T-helper 17 cell (primary cell): Measurements from ENCODE around the gene NSUN6. TPM values are rescaled to one million over a fixed set of nuclear protein-coding genes. Genes with fewer than 3 reads are reported as not detected.
"Not testable (repeated sequence)": the region's sequence is repeated elsewhere in the genome, so short reads cannot be mapped to it uniquely, and the experiment has no call there.

Experiments used
- ATAC-seq: fragments of 150-1000 bp; cut with Tn5 transposase; 2 replicates; pipeline ENCODE4 v1.10.0; 2021; ENCODE audit warnings: mild to moderate bottlenecking, moderate library complexity
- DNase-seq, 3 donors: peaks; one replicate each; pipeline versions ENCODE4 v3.0.0 to v3.0.0-alpha.2; 2020 to 2021
- H3K9me3 ChIP-seq: one replicate; pipeline ENCODE4 v1.7.0; 2013; ENCODE audit warnings: low read length, mild to moderate bottlenecking; ENCODE audit not compliant: control insufficient read depth, poor library complexity, severe bottlenecking
- H3K27ac Mint-ChIP-seq: one replicate; pipeline ENCODE4 v1.8.0; 2022; ENCODE audit warnings: mild to moderate bottlenecking, moderate library complexity, mixed read lengths
- H3K27me3 Mint-ChIP-seq: one replicate; pipeline ENCODE4 v1.8.0; 2022; ENCODE audit warnings: mixed read lengths
- H3K36me3 Mint-ChIP-seq: one replicate; pipeline ENCODE4 v1.8.0; 2022; ENCODE audit warnings: low read depth, mixed read lengths
- H3K4me1 Mint-ChIP-seq: one replicate; pipeline ENCODE4 v1.8.0; 2022; ENCODE audit warnings: mild to moderate bottlenecking, mixed read lengths
- H3K4me3 Mint-ChIP-seq: one replicate; pipeline ENCODE4 v1.8.0; 2022; ENCODE audit warnings: mild to moderate bottlenecking, moderate library complexity, mixed read lengths
- total RNA-seq, 4 donors: library from RNA in 2 of 4; stranded (reverse) in 2 of 4; gene quantifications; one replicate each; pipeline ENCODE4 v1.2.3 and lab custom pipeline; 2022 to 2026

Gene NSUN6
- total RNA-seq, 2 donors from 2014 or later: 22.2 to 36.9 TPM

GRCh38 chr10:18577823-18578685 is 73.3 kb downstream of the NSUN6 start:
- H3K9me3 ChIP-seq: peaks cover 5% of the 10 kb centered on the region
- ATAC-seq: no peak
- Mint-ChIP-seq H3K4me3 (no peak overlapping the region), H3K4me1 (peaks cover 2% of the 10 kb centered on the region), H3K36me3 (peaks cover 14% of the 10 kb centered on the region), H3K27ac (no peak overlapping the region), H3K27me3 (no peaks in the 10 kb centered on the region)
- no peak for DNase-seq

- no peak overlapping the region for H3K4me3 Mint-ChIP-seq
- H3K36me3 Mint-ChIP-seq: peaks cover 9% of the 10 kb centered on the region
- no peak overlapping the region for H3K27ac Mint-ChIP-seq
- no peaks in the 10 kb centered on the region for H3K4me1 Mint-ChIP-seq
- peaks cover 5% of the 10 kb centered on the region for H3K9me3 ChIP-seq
- H3K27me3 Mint-ChIP-seq: no peaks in the 10 kb centered on the region
- DNase-seq: no peak
- ATAC-seq: no peak
These were observed 74.8 kb downstream of the NSUN6 start for GRCh38 chr10:18576586-18576985.

DNA sequence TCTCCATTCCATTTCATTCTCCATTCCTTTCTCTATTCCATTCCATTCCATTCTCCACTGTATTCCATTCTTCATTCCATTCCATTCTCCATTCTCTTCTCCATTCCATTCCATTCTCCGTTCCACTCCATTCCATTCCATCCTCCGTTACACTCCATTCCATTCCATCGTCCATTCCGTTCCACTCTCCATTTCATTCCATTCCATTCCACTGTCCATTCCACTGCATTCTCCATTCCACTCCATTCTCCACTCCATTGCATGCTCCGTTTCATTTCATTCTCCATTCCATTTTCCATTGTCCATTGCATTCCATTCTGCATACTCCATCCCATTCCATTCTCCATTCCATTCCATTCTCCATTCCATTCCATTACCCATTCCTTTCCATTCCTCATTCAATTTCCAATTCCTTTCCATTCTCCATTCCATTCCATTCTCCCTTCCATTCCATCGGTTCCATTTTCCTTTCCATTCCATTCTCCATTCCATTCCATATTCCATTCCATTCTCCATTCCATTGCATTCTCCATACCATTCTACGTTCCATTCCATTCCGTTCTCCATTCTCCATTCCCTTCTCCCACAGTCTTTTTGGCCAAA is 78.3 kb downstream of the NSUN6 start:
- Mint-ChIP-seq H3K36me3 (peaks cover 2% of the 10 kb centered on the region), H3K4me1 (no peaks in the 10 kb centered on the region), H3K4me3 (no peak overlapping the region), H3K27ac (no peak overlapping the region), H3K27me3 (no peaks in the 10 kb centered on the region)
- ATAC-seq (no peak), DNase-seq (no peak)
- no peaks in the 10 kb centered on the region for H3K9me3 ChIP-seq

DNA sequence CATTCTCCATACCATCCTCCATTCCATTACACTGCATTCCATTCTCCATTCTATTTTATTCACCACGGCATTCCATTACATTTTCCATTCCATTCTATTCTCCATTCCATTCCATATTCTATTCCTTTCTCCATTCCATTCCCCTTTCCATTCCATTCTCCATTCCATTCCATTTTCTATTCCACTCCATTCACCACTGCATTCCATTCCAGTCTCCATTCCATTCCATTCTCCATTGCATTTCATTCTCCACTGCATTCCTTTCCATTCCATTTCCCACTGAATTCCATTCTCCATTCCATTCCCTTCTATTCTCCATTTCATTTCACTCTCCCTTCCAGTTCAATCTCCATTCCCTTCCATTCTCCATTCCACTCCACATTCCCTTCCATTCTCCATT is 79.6 kb downstream of the NSUN6 start:
- Mint-ChIP-seq H3K27me3 (no peaks in the 10 kb centered on the region), H3K27ac (no peak overlapping the region), H3K4me1 (no peaks in the 10 kb centered on the region), H3K36me3 (peaks cover 2% of the 10 kb centered on the region), H3K4me3 (no peak overlapping the region)
- DNase-seq (no peak), ATAC-seq (no peak)
- H3K9me3 ChIP-seq: no peaks in the 10 kb centered on the region

DNA sequence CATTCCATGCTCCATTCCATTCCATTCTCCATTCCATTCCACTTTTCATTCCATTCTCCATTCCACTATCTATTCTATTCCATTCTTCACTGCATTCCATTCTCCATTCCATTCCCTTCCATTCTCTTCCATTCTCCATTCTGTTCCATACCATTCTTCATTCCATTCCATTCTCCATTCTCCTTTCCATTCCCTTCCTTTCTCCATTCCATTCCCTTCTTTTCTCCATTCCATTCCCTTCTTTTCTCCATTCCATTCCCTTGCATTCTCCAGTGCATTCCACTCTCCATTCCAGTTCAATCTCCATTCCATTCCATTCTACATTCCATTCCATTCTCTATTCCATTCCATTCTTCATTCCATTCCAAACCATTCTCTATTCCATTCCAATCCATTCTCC is 80.3 kb downstream of the NSUN6 start:
- no peak overlapping the region for H3K27ac Mint-ChIP-seq
- peaks cover 3% of the 10 kb centered on the region for H3K9me3 ChIP-seq
- H3K27me3 Mint-ChIP-seq: no peaks in the 10 kb centered on the region
- no peak for ATAC-seq
- no peaks in the 10 kb centered on the region for H3K4me1 Mint-ChIP-seq
- H3K36me3 Mint-ChIP-seq: peaks cover 2% of the 10 kb centered on the region
- H3K4me3 Mint-ChIP-seq: no peak overlapping the region
- no peak for DNase-seq

DNA sequence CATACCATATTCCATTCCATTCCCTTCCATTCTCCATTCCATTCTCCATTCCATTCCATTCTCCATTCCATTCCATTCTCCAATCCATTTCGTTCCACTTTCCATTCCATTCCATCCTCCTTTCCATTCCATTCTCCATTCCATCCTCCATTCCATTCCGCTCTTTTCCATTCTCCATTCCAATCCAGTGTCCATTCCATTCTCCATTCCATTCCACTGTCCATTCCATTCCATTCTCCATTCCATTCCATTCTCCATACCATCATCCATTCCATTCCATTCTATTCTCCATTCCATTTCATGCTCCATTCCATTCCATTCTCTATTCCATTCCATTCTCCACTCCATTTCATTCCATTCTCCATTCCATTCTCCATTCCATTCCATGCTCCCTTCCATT is 81.0 kb downstream of the NSUN6 start:
- H3K36me3 Mint-ChIP-seq, DNase-seq, H3K4me1 Mint-ChIP-seq, H3K27ac Mint-ChIP-seq, ATAC-seq, H3K4me3 Mint-ChIP-seq, H3K9me3 ChIP-seq, H3K27me3 Mint-ChIP-seq: not testable (repeated sequence)

DNA sequence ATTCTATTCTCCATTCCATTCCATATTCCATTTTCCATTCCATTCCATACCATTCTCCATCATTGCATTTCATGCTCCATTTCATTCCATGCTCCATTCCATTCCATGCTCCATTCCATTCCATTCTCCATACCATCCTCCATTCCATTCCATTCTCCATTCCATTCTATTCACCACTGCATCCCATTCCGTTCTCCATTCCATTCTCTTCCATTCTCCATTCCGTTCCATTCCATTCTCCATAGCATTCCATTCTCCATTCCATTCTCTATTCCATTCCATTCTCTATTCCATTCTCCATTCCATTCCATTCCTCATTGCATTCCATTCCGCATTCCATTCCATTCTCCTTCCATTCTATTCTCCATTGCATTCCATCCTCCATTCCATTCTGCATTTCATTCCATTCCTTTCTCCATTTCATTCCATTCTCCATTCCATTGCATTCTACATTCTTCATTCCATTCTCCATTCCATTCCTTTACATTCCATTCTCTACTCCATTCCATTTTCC is 84.0 kb downstream of the NSUN6 start:
- no peaks in the 10 kb centered on the region for H3K4me1 Mint-ChIP-seq
- DNase-seq: no peak
- H3K4me3 Mint-ChIP-seq: no peak overlapping the region
- no peak for ATAC-seq
- H3K27ac Mint-ChIP-seq: no peak overlapping the region
- no peaks in the 10 kb centered on the region for H3K27me3 Mint-ChIP-seq
- peaks cover 12% of the 10 kb centered on the region for H3K9me3 ChIP-seq
- H3K36me3 Mint-ChIP-seq: no peaks in the 10 kb centered on the region

DNA sequence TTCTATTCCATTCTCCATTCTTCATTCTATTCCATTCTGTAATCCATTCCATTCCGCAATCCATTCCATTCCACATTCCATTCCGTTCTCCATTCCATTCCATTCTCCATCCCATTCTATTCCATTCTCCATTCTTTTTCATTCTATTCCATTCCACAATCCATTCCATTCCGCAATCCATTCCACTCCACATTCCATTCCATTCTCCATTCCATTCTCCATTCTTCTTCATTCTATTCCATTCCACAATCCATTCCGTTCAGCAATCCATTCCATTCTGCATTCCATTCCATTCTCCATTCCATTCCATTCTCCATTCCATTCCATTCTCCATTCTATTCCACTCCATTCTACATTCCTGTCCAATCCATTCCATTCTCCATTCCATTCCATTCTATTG is 85.2 kb downstream of the NSUN6 start:
- peaks cover 15% of the 10 kb centered on the region for H3K9me3 ChIP-seq
- no peak for DNase-seq

GRCh38 chr10:18565006-18565405 is 86.4 kb downstream of the NSUN6 start:
- Mint-ChIP-seq H3K4me3 (no peak overlapping the region), H3K4me1 (no peaks in the 10 kb centered on the region), H3K36me3 (no peaks in the 10 kb centered on the region), H3K27me3 (no peaks in the 10 kb centered on the region), H3K27ac (no peak overlapping the region)
- DNase-seq: no peak
- ATAC-seq: no peak
- peaks cover 15% of the 10 kb centered on the region for H3K9me3 ChIP-seq

More for the DNA sequence above, 85.2 kb downstream of the NSUN6 start:
- Mint-ChIP-seq H3K27me3 (no peaks in the 10 kb centered on the region), H3K4me3 (no peak overlapping the region), H3K36me3 (no peaks in the 10 kb centered on the region), H3K4me1 (no peaks in the 10 kb centered on the region), H3K27ac (no peak overlapping the region)
- no peak for ATAC-seq

- Mint-ChIP-seq H3K36me3 (no peaks in the 10 kb centered on the region), H3K4me1 (no peaks in the 10 kb centered on the region), H3K27me3 (no peaks in the 10 kb centered on the region), H3K27ac (no peak overlapping the region), H3K4me3 (no peak overlapping the region)
- H3K9me3 ChIP-seq: peaks cover 15% of the 10 kb centered on the region
- ATAC-seq (no peak), DNase-seq (no peak)
These were observed 88.2 kb downstream of the NSUN6 start for GRCh38 chr10:18563003-18563726.

DNA sequence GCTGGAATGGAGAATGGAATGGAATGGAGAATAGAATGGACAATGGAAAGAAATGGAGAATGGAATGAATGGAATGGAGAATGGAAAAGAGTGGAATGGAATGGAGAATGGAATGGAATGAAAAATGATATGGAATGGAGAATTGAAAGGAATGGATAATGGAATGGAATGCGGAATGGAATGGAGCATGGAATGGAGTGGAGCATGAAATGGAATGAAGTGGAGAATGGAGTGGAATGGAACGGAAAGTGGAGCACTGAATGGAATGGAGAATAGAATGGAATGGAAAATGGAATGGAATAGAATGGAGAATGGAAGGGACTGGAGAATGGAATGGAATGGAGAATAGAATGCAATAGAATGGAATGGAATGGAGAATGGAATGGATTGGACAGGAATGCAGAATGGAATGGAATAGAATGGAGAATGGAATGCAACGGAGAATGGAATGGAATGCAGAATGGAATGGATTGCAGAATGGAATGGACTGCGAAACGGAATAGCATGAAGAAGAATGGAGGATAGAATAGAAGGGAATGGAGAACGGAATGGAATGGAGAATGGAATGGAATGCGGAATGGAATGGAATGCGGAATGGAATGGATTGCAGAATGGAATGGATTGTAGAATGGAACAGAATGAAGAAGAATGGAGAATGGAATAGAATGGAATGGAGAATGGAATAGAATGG is 89.4 kb downstream of the NSUN6 start:
- Mint-ChIP-seq H3K36me3 (no peaks in the 10 kb centered on the region), H3K27ac (no peak overlapping the region), H3K4me3 (no peak overlapping the region), H3K4me1 (no peaks in the 10 kb centered on the region), H3K27me3 (no peaks in the 10 kb centered on the region)
- H3K9me3 ChIP-seq: peaks cover 17% of the 10 kb centered on the region
- no peak for ATAC-seq
- DNase-seq: no peak

DNA sequence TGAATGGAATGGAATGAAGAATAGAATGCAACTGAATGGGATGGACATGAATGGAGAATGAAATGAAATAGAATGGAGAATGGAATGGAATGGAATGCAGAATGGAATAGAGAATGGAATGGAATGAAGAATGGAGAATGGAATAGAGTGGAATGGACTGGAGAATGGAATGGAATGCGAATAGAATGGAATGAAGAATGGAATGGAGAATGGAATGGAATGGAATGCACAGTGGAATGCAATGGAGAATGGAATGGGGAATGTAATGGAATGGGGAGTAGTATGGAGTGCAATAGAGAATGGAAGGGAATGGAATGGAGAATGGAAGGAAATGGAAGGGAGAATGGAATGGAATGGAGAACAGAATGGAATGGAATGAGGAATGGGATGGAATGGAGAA is 93.4 kb downstream of the NSUN6 start:
- DNase-seq: no peak
- no peaks in the 10 kb centered on the region for H3K27me3 Mint-ChIP-seq
- no peaks in the 10 kb centered on the region for H3K4me1 Mint-ChIP-seq
- H3K9me3 ChIP-seq: peaks cover 5% of the 10 kb centered on the region
- H3K36me3 Mint-ChIP-seq: no peaks in the 10 kb centered on the region
- no peak for ATAC-seq
- no peak overlapping the region for H3K27ac Mint-ChIP-seq
- no peak overlapping the region for H3K4me3 Mint-ChIP-seq
